Activated CD8-positive, alpha-beta memory T cell treated with anti-CD3 and anti-CD28 coated beads for 36 hours (primary cell): Measurements from ENCODE around the gene NGF. TPM values are rescaled to one million over a fixed set of nuclear protein-coding genes. Genes with fewer than 3 reads are reported as not detected.

Experiments used
- CTCF ChIA-PET: fragments of 350-600 bp; sonication (Branson Sonifier 250); formaldehyde crosslinking; loops from one replicate; lab custom pipeline; 2021; ENCODE audit warnings: antibody characterized with exemption; lab: Charles Lee
- POLR2A ChIA-PET: fragments of 350-600 bp; sonication (Branson Sonifier 250); formaldehyde crosslinking; loops from one replicate; lab custom pipeline; 2021; ENCODE audit warnings: antibody characterized with exemption; lab: Charles Lee
- total RNA-seq, 2 experiments: library from RNA; stranded (reverse); gene quantifications; one replicate each; pipeline ENCODE4 v1.2.3, GENCODE V29; 2021

NGF gene
- total RNA-seq, 2 experiments from 2014 or later: not detected

- POLR2A ChIA-PET: no interaction called here
- CTCF ChIA-PET: no interaction called here
Observed at GRCh38 chr1:115246526-115246925, 91.5 kb downstream of the NGF start.

- POLR2A ChIA-PET: no interaction called here
- CTCF ChIA-PET: no interaction called here
Observed at GRCh38 chr1:115245227-115245626, 92.8 kb downstream of the NGF start.

GRCh38 chr1:115242543-115242942, 95.5 kb downstream of the NGF start:
- CTCF ChIA-PET: no interaction called here

GRCh38 chr1:115241309-115241708, 96.7 kb downstream of the NGF start:
- ChIA-PET CTCF (interaction anchor here (1.1 kb wide), 1 partner anchor 14 kb away, joined by 3 read pairs; no protein-coding TSS in a partner anchor), POLR2A (no interaction called here)

More at GRCh38 chr1:115242543-115242942, 95.5 kb downstream of the NGF start:
- POLR2A ChIA-PET: no interaction called here

GRCh38 chr1:115240297-115240696, 97.8 kb downstream of the NGF start:
- POLR2A ChIA-PET: no interaction called here
- CTCF ChIA-PET: no interaction called here

- CTCF ChIA-PET: no interaction called here
- POLR2A ChIA-PET: no interaction called here
Observed at GRCh38 chr1:115239426-115239825, 98.6 kb downstream of the NGF start.

GRCh38 chr1:115239148-115239422, 99.0 kb downstream of the NGF start:
- ChIA-PET CTCF (no interaction called here), POLR2A (no interaction called here)

- POLR2A ChIA-PET: no interaction called here
- CTCF ChIA-PET: no interaction called here
Observed at GRCh38 chr1:115238336-115239147, 99.5 kb downstream of the NGF start.

- CTCF ChIA-PET: no interaction called here
- POLR2A ChIA-PET: no interaction called here
Observed at GRCh38 chr1:115237507-115237906, 100.5 kb downstream of the NGF start.

- CTCF ChIA-PET: no interaction called here
Observed at GRCh38 chr1:115237023-115237422, 101.0 kb downstream of the NGF start.

More at GRCh38 chr1:115237023-115237422, 101.0 kb downstream of the NGF start:
- POLR2A ChIA-PET: no interaction called here

Other genes with a start within 250 kb of the NGF start
- 1 to 10 TPM; 1.2 to 1.4 TPM for gene TSPAN2, start 248.7 kb downstream of the NGF start, total RNA-seq